ENCODE results near the gene PTPRE.
A peak's percentile ranks its signal among the peaks of the same experiment; 100 is the strongest.

Gene PTPRE

GRCh38 chr10:128026615-128027300 is 119.9 kb downstream of the PTPRE start:
- no peak for DNase-seq (ENCODE audit: low spot score)

- DNase-seq (ENCODE audit: low spot score): no peak
These were observed 120.4 kb downstream of the PTPRE start for GRCh38 chr10:128027306-128027705.

- DNase-seq (ENCODE audit: low spot score): no peak
These were observed 121.1 kb downstream of the PTPRE start for GRCh38 chr10:128027822-128028507.

DNA sequence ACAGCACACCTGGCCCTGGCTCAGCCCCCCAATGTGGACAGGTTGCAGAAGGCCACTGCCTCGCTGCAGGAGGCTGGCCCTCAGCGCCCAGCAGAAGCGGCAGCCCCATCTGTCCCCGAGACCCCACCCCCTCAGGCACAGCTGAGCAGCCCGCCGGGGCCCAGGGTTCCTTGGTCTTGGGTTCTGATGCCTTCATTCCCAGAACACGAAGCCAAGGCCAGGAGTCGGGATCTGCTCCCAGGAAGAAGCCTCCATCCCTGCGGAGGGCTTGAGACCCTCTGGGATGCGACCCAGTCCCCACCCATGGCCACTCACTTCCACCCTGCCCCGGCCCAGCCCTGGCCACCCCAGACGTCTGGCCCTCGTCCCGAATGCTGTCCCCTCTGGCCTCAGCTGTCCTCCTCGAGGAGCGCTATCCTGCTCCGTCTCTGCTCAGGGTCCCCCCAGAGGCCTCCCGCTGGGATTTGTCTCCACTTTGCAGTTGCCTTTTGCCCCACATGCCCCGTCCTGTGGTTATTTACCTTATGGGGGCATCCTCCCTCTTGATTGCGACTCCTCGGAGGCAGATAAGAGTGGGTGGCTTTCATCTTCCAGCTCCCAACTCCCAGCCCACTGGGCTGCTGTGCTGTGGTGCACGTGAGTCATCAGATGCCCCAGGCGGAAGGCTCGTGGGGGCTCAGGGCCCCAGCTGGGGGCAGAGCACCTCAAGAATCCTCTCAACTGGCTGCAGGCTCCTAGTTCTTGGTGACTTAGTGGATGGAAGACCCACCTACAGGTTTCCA is 121.8 kb downstream of the PTPRE start:
- DNase-seq (ENCODE audit: low spot score): no peak

- DNase-seq (ENCODE audit: low spot score): no peak
These were observed 122.4 kb downstream of the PTPRE start for GRCh38 chr10:128029290-128029651.

DNA sequence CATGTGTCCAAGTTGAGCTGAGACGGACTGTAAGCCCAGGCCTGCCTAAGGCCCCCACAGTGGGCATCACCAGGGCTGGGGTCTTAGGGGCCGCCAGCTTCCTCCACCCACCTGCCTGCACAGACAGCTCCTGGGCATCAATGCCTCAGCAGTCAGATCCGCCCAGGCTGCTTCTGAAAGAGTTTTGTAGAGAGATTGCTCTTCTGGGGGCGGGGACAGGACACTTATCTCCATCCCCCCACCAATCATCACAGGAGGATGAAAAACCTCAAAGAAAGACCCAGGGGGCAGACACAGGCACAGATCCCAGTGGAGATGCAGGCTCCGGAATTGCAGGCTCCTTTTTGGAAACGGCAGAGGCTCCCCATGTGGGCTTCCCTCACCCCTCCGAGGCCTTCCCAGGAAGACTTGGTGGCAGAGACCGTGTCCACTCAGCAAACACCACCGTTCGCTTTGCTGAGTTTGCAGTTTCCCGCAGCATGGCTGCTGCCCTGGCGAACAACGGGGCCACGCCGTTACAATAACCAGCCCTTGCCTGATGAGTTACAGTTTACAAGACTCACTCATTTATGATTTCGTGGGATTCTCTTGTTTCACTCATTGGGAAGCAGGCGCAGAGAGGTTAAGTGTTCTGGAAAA is 122.9 kb downstream of the PTPRE start:
- DNase-seq (ENCODE audit: low spot score): no peak

DNA sequence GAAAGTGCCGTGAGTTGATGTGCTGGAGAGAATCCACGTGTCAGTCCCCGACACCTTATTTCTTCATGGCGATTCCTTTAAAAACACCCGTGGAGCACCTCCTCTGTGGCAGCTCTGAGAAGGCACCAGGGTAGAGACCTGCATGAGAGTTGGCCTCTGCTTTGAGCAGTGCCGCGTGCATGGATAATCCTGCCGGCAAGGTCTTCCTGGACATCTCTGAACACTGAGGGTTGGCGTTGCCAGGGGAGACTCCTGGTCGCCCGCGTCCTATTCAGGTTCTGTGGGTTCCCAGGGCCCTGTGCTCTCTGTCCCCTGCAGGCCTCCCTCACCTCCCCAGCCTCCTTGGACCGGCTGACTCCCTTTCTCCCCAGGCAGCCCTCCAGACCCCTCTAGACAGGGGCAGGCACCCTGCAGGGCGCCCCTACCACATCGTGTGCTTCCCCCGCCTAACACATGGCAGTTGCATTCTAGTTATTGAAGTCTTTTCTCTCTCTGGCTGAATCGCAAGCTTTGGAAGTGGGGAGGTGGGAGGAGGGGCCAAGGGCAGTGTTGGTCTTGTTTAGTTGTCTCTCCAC is 123.7 kb downstream of the PTPRE start:
- no peak for DNase-seq (ENCODE audit: low spot score)

DNA sequence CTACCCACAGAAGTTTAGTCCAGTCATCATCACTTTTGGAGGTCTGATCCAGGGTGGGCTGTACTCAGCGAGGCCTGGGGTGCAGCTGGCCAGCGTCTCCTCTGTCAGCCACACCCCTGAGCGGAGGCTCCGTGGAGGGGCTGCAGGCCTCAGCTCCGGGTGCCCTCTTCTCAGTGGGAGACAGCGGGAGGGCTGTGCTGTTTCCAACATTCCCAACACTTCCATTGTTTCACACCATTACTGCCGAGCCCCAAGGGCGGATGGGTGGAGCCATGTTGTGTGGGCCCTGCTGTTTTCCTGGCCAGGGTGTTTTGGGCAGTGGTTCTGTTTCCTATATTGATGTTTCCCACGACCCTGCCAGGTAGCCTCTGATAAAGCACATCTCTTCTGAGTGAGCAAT is 124.3 kb downstream of the PTPRE start:
- no peak for DNase-seq (ENCODE audit: low spot score)

GRCh38 chr10:128032466-128032865 is 125.6 kb downstream of the PTPRE start:
- no peak for DNase-seq (ENCODE audit: low spot score)

GRCh38 chr10:128035557-128035973 is 128.7 kb downstream of the PTPRE start:
- peak; percentile 58 for DNase-seq (ENCODE audit: low spot score)

DNA sequence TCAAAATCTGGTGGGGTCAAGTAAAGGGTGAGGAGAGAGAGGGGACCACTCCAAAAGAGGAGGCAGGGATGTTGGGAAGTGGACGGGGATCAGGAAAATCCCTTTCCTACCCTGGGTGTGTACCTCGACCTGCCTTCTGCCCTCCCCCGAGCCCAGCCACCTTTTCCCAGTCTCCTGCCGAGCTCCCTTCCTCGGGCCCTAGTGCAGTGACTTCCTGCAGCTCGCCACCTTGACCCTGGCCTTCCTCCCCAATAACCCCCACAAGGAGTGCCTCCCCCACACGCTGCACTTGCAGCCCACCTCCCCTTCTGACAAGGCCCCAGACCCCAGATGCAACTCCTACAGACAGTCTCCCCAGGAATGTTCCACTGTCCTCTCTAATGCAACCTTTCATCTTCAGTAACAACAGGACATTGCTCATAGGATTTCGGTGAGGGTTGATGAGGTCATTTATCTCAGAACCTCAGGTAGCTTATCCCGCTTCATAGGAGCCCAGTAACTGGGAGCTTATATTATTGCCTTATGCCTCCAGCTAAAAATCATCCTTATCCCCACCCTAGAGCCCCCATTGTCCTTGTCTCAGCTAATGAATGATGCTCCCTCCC is 129.2 kb downstream of the PTPRE start:
- no peak for DNase-seq (ENCODE audit: low spot score)

DNA sequence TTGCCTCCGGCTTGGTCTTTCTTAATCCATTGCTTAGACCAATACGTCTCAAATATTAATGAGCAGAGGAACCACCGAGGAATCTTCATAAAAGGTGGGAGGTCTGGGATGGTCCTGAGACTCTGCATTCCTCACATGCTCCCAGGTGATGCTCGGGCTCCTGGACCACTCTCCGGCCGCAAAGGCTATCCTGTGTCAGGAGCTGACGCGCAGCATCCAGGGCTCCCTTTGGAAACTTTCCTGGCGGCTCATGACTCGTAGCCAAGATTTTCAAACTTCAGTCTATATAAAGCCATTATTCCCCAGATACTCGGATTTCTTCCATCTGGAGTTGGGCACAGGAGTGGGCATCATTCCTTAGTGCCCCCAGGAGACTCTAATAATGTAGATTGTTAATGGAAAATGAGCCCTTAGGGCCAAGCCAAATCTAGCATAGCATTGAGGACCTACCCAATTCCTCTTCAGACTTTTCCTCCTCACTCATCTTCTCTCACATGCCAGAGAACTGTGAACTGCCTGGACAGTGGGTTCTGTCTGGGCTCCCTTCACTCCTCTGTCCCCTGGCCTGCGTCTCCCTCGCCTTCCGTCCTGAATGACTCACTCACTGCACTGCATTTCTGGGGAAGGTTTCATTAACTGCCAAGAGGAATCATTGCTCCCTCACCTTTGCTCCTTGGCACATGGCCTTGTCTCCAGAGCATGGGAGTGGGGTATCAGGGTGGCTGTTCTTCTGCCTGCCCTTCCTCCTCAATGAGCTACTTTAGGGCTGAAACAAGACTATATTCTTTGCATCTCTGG is 130.0 kb downstream of the PTPRE start:
- no peak for DNase-seq (ENCODE audit: low spot score)

- DNase-seq (ENCODE audit: low spot score): no peak
These were observed 133.2 kb downstream of the PTPRE start for GRCh38 chr10:128040096-128040495.

GRCh38 chr10:128040681-128041080 is 133.8 kb downstream of the PTPRE start:
- no peak for DNase-seq (ENCODE audit: low spot score)

GRCh38 chr10:128042131-128042610 is 135.3 kb downstream of the PTPRE start:
- no peak for DNase-seq (ENCODE audit: low spot score)

GRCh38 chr10:128043259-128044045 is 136.5 kb downstream of the PTPRE start:
- DNase-seq (ENCODE audit: low spot score): no peak

GRCh38 chr10:128044186-128044585 is 137.3 kb downstream of the PTPRE start:
- no peak for DNase-seq (ENCODE audit: low spot score)

- no peak for DNase-seq (ENCODE audit: low spot score)
These were observed 138.3 kb downstream of the PTPRE start for GRCh38 chr10:128044961-128045832.

GRCh38 chr10:128045833-128046120 is 138.9 kb downstream of the PTPRE start:
- no peak for DNase-seq (ENCODE audit: low spot score)

Measured in germinal center (tissue), 1 donor.